SK-MEL-5 (cell line): ENCODE results near the gene OR6X1. TPM values are rescaled to one million over a fixed set of nuclear protein-coding genes. Genes with fewer than 3 reads are reported as not detected.
A peak's percentile ranks its signal among the peaks of the same experiment; 100 is the strongest.
"Not testable (repeated sequence)": the region's sequence is repeated elsewhere in the genome, so short reads cannot be mapped to it uniquely, and the experiment has no call there.

Experiments
- DNase-seq: peaks from one replicate; pipeline ENCODE4 v3.0.0-alpha.2; 2016; ENCODE audit warnings: low read depth, low spot score
- in situ Hi-C: cut with HindIII; loops from 2 replicates; pipeline ENCODE4 v1.10.0; 2016; ENCODE audit warnings: low sequenced_read_pairs, high pct_unique_total_duplicates, low pct_unique_long_range_greater_than_20kb
- total RNA-seq: library from RNA; depleted of rRNA; stranded (reverse); fragments of >200 nt; shearing (Covaris generic); gene quantifications from 2 replicates; pipeline ENCODE4 v1.2.3, GENCODE V29; 2014

OR6X1 gene
- total RNA-seq, 1 experiment from 2014 or later: not detected

- no peak for DNase-seq
- in situ Hi-C loops: no loop called here
Observed at GRCh38 chr11:123762422-123762821, 8.1 kb upstream of the OR6X1 start.

GRCh38 chr11:123760894-123761293 is 6.6 kb upstream of the OR6X1 start:
- in situ Hi-C loops: no loop called here
- DNase-seq: no peak

- in situ Hi-C loops: no loop called here
- DNase-seq: no peak
Observed at GRCh38 chr11:123757976-123758375, 3.7 kb upstream of the OR6X1 start.

DNA sequence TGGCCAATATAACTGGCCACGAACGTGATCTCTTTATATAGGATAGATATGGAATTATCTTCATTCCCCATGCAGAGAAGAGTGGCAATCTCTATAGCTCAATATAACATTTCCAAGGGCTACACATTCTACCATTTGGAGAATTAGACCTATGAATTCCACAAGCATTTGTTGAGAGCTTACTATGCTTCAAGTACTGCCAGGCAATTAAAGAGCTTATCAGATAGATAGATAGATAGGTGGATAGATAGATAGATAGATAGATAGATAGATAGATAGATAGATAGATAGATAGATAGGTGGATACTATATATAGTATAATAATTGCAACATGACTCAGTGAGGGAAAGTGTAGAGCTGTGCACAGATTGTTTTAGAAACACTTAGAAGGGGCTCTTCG is 1.5 kb upstream of the OR6X1 start:
- in situ Hi-C loops: no loop called here
- no peak for DNase-seq

- no peak for DNase-seq
- in situ Hi-C loops: no loop called here
Observed at GRCh38 chr11:123755344-123755743, 1.0 kb upstream of the OR6X1 start.

GRCh38 chr11:123753110-123753509 is 1.2 kb downstream of the OR6X1 start:
- in situ Hi-C loops: no loop called here

DNA sequence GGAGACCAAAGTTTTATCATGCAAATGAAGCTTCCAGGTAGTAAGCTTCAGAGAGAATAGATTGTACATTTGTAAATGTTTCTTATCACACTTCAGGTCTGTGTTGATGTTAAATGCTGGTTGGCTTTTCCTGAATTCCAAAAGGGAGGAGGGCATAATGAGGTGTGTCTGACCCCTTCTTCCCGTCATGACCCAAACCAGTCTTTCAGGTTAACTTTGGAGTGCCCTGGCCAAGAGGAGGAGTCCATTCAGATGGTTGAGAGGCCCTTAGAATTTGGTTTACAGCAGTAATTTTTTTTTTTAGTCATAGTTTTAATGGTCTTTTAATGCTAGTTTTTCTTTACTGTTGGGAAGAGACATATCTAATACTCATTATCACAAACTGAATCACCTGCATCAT is 2.5 kb downstream of the OR6X1 start:
- in situ Hi-C loops: no loop called here
- no peak for DNase-seq

More at GRCh38 chr11:123753110-123753509, 1.2 kb downstream of the OR6X1 start:
- no peak for DNase-seq

- in situ Hi-C loops, DNase-seq: not testable (repeated sequence)
Observed at GRCh38 chr11:123748349-123748748, 6.0 kb downstream of the OR6X1 start.

- in situ Hi-C loops: no loop called here
- peak; percentile 9 for DNase-seq
Observed at GRCh38 chr11:123745764-123746451, 8.4 kb downstream of the OR6X1 start.

GRCh38 chr11:123742724-123743120 is 11.6 kb downstream of the OR6X1 start:
- in situ Hi-C loops: no loop called here
- DNase-seq: no peak

DNA sequence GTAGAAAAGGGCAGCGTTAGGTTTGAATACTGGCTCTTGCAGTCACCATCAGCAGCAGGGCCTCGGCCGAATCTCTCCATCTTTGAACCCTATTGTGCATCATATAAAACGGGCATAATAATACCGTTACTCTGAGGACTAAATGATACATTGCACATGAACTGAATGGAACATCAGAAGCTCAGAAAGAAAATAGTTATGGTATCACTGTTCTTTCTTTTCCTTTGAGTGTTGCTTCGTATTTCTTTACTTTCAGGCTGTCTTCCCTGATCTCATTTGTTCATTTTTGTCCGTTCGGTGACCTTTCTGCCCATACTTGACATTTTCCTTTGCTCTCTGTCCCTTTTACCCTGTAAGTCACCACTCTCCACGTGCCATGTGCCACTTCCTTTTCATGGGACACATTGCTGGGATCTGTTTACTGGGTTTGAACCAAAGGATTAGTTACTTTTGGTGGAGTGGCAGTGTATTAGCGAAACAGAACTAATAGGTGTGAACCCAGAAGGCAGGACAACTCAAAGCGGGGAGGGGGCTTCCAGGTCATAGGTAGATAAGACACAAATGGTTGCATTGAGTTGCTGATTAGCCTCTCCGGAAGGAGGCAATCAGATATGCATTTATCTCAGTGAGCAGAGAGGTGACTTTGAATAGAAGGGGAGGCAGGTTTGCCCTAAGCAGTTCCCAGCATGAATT is 12.1 kb downstream of the OR6X1 start:
- in situ Hi-C loops: no loop called here
- no peak for DNase-seq

DNA sequence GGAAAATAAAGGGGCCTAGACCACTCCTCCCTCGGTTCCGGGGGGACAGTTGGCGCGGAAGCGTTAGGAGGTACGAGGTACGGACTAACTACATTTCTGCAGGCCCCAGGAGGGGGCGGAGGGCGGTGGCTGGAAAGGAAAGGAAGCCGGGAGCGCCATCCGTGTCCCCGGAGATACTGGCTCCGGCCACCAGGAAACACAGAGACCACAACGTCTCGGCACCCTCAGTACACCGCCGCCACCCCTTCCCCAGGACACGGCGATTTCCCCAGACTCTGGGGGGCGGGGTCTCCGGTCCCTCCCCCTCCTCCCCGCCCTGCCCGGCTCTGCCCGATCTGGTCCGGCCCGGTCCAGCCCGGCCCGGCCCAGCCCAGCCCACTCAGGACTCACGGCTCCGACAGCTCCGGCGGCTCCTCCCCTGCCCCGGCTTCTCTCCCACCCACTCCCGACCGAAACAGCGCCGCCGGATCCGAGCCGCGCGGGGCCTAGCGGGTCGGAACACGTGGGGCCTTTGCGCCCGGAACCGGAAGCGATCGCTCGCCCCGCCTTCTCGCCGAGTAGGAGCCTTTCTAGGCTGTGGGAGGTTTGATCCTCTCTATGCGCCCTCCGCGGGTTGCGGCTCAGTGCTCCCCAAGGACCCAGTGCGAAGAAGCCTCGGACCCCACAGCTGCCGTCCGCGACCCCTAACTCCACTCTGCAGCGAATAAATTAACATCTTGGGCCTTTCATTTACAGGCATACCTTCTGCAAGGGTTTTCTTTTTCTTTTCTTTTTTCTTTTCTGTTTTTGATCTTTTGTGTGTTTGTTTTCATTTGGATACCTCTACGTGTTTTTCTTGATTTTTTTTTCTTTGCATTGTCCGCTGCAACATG is 12.9 kb downstream of the OR6X1 start, which contains the start of gene ZNF202:
Gene ZNF202, minus strand, starts transcription at position 502 of the 872 bp plus-strand sequence. CDS start 10,772 bp downstream, outside the sequence.
- in situ Hi-C loops: no loop called here
- peak; percentile 85 for DNase-seq

GRCh38 chr11:123740787-123741158 is 13.5 kb downstream of the OR6X1 start:
- in situ Hi-C loops: no loop called here
- no peak for DNase-seq

- in situ Hi-C loops: no loop called here
- no peak for DNase-seq
Observed at GRCh38 chr11:123738374-123738773, 15.9 kb downstream of the OR6X1 start.

DNA sequence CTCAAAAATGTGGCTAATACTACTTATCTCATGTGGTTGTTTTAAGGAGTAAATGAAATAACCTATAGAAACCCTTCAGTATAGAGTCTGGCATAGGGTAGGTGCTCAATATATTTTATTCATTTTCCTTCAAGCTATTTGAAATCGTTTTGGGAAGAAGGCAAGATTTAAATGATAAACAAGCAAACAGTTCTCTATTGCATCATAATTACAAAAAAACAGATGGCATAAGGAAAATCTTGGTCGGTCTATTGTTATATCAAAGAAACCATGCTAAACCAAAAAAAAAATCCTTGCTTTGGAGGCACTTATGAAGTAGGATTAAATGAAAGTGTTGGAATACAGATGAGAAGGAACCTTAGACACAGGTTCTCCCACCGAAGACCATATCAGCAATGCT is 17.5 kb downstream of the OR6X1 start:
- no peak for DNase-seq
- in situ Hi-C loops: no loop called here

DNA sequence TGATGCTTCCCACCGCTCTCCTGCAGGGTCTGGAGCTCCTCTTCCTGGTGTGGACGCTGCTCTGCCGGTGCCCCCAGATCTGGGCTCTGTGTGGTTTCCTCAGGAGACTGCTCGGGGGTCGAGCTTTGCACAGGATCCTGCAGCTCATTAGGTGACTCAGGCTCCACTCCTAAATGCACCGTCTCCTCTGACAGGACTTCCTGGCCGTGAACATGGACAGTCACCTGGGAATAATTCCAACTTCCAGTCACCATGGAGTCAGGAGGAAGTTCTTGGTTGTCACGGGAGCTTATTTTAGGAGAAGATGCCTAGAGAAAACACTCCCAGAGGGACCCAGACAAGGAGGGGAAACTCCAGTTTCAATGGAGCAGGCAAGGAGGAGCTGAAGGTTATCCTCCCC is 24.7 kb downstream of the OR6X1 start:
- no peak for DNase-seq
- in situ Hi-C loops: no loop called here

- in situ Hi-C loops: no loop called here
- no peak for DNase-seq
Observed at GRCh38 chr11:123725995-123726655, 28.2 kb downstream of the OR6X1 start.

GRCh38 chr11:123719452-123719851 is 34.9 kb downstream of the OR6X1 start:
- in situ Hi-C loops: loop anchor here (10.0 kb wide), 1 partner anchor 65 kb away; the partner anchor contains the start of gene SCN3B
- DNase-seq: no peak
